Fibroblast of lung (primary cell): ENCODE measurements around the gene NATD1. TPM values are rescaled to one million over a fixed set of nuclear protein-coding genes. Genes with fewer than 3 reads are reported as not detected.

ENCODE experiments used
- DNase-seq, 2 donors: peaks; one replicate each; pipeline versions ENCODE4 v3.0.0 to v3.0.0-alpha.2; 2010; ENCODE audit warnings: low read depth in 2 of 2
- H2AFZ ChIP-seq: 2 replicates; pipeline ENCODE4 v1.5.1; 2012; ENCODE audit warnings: low read length, control low read depth, inconsistent platforms
- H3K27ac ChIP-seq: 2 replicates; pipeline ENCODE4 v1.5.1; 2011; ENCODE audit warnings: low read length, control low read depth; ENCODE audit not compliant: insufficient read depth
- H3K27me3 ChIP-seq: 2 replicates; pipeline ENCODE4 v1.5.1; 2011; ENCODE audit warnings: mild to moderate bottlenecking, low read length; ENCODE audit not compliant: control insufficient read depth, insufficient read depth
- H3K36me3 ChIP-seq: 2 replicates; pipeline ENCODE4 v1.5.1; 2011; ENCODE audit warnings: low read length; ENCODE audit not compliant: control insufficient read depth, insufficient read depth
- H3K4me1 ChIP-seq: 2 replicates; pipeline ENCODE4 v1.5.1; 2011; ENCODE audit warnings: low read length; ENCODE audit not compliant: control insufficient read depth, insufficient read depth; ENCODE audit errors: extremely low read depth
- H3K4me2 ChIP-seq: 2 replicates; pipeline ENCODE4 v1.5.1; 2011; ENCODE audit warnings: low read length, control low read depth; ENCODE audit not compliant: insufficient read depth; ENCODE audit errors: extremely low read depth
- H3K4me3 ChIP-seq, 4 experiments: fragments of 200-600 bp in 1 of 4; sonication (generic) in 1 of 4; replicated peaks in 1 of 4; 2 replicates each; pipeline ENCODE4 v1.5.1; 2011 to 2016; ENCODE audit warnings: low read length in 4 of 4, low read depth in 3 of 4, mild to moderate bottlenecking in 3 of 4, control low read depth in 2 of 4, inconsistent platforms in 1 of 4, mixed read lengths in 1 of 4; ENCODE audit not compliant: insufficient read depth in 1 of 4; ENCODE audit errors: control extremely low read depth in 1 of 4
- H3K79me2 ChIP-seq: 2 replicates; pipeline ENCODE4 v1.5.1; 2012; ENCODE audit warnings: mild to moderate bottlenecking, low read length, inconsistent platforms; ENCODE audit not compliant: control insufficient read depth, insufficient read depth
- H3K9ac ChIP-seq: 2 replicates; pipeline ENCODE4 v1.5.1; 2011; ENCODE audit warnings: mild to moderate bottlenecking, low read length, control low read depth; ENCODE audit not compliant: insufficient read depth
- H3K9me3 ChIP-seq: 2 replicates; pipeline ENCODE4 v1.5.1; 2012; ENCODE audit warnings: low read depth, low read length; ENCODE audit not compliant: control insufficient read depth, insufficient read depth
- H4K20me1 ChIP-seq: 2 replicates; pipeline ENCODE4 v1.5.1; 2011; ENCODE audit warnings: low read length; ENCODE audit not compliant: control insufficient read depth, insufficient read depth; ENCODE audit errors: extremely low read depth
- CTCF ChIP-seq, 2 donors: IDR thresholded peaks in 1 of 2; conservative IDR thresholded peaks in 1 of 2; 1 replicate in 1 of 2; 2 replicates in 1 of 2; pipeline ENCODE4 v1.5.1; 2011 to 2012; ENCODE audit warnings: low read length in 2 of 2, control low read depth in 1 of 2, inconsistent platforms in 1 of 2, low read depth in 1 of 2, mild to moderate bottlenecking in 1 of 2
- EZH2 ChIP-seq: IDR thresholded peaks from 2 replicates; pipeline ENCODE4 v1.5.1; 2012; ENCODE audit warnings: low read length, control low read depth, mild to moderate bottlenecking; ENCODE audit errors: missing control alignments
- polyA plus RNA-seq, 2 donors: library from polyadenylated mRNA; depleted of rRNA in 1 of 2; stranded (reverse) in 1 of 2; unstranded in 1 of 2; fragments of >200 nt; gene quantifications; 2 replicates each; pipeline ENCODE4 v1.2.1, GENCODE V29; 2011 to 2012; ENCODE audit warnings: missing spikeins in 1 of 2
- total RNA-seq: library from RNA; depleted of rRNA; stranded (reverse); fragments of >200 nt; gene quantifications from 2 replicates; pipeline ENCODE4 v1.2.1, GENCODE V29; 2014

The NATD1 gene
- total and polyA plus RNA-seq, 2 donors (not counting 1 experiment from before 2014, with no cell fraction given): 5.6 to 9.2 TPM

- H3K27me3 ChIP-seq: no peaks in the 10 kb centered on the region
- TF ChIP-seq EZH2 (no peak), CTCF (conservative IDR thresholded peaks at IDR 0.05 in 1 of 2, IDR thresholded peaks at IDR 0.05 in 1 of 2; ENCODE audit: low read depth in 1 of 2, low read length in 2 of 2) (no peak)
- no peaks in the 10 kb centered on the region for H3K9me3 ChIP-seq
- peak overlapping the region; percentile 26 to 59 (median 38) for H3K4me3 ChIP-seq
- peak; percentile 58 for DNase-seq
- H3K36me3 ChIP-seq: peaks cover 4% of the 10 kb centered on the region
- peaks cover 41% of the 10 kb centered on the region for H3K4me1 ChIP-seq
- H4K20me1 ChIP-seq: peaks cover 2% of the 10 kb centered on the region
- H3K79me2 ChIP-seq: peaks cover 38% of the 10 kb centered on the region
- peak overlapping the region; percentile 96 for H3K27ac ChIP-seq
- H3K9ac ChIP-seq: peak overlapping the region; percentile 68
- H3K4me2 ChIP-seq: peak overlapping the region; percentile 61
- no peak overlapping the region for H2AFZ ChIP-seq
Measured at GRCh38 chr17:21283482-21284318, 30.5 kb upstream of the NATD1 start.

GRCh38 chr17:21282850-21283249 is 29.6 kb upstream of the NATD1 start:
- H3K4me3 ChIP-seq: no peak overlapping the region
- TF ChIP-seq EZH2 (no peak), CTCF (conservative IDR thresholded peaks at IDR 0.05 in 1 of 2, IDR thresholded peaks at IDR 0.05 in 1 of 2; ENCODE audit: low read depth in 1 of 2, low read length in 2 of 2) (no peak)
- H3K36me3 ChIP-seq: peaks cover 4% of the 10 kb centered on the region
- H3K27me3 ChIP-seq: no peaks in the 10 kb centered on the region
- H3K9ac ChIP-seq: no peak overlapping the region
- peaks cover 34% of the 10 kb centered on the region for H3K4me1 ChIP-seq
- peaks cover 30% of the 10 kb centered on the region for H3K79me2 ChIP-seq
- no peak overlapping the region for H2AFZ ChIP-seq
- H3K4me2 ChIP-seq: peak overlapping the region; percentile 7
- no peak for DNase-seq
- H4K20me1 ChIP-seq: peaks cover 2% of the 10 kb centered on the region
- H3K9me3 ChIP-seq: no peaks in the 10 kb centered on the region
- peak overlapping the region; percentile 96 for H3K27ac ChIP-seq

- no peak overlapping the region for H3K4me2 ChIP-seq
- no peak overlapping the region for H3K4me3 ChIP-seq
- no peak overlapping the region for H2AFZ ChIP-seq
- peak; percentile 93 to 97 for DNase-seq
- H3K36me3 ChIP-seq: peaks cover 3% of the 10 kb centered on the region
- H3K79me2 ChIP-seq: peaks cover 24% of the 10 kb centered on the region
- H3K4me1 ChIP-seq: peaks cover 29% of the 10 kb centered on the region
- no peaks in the 10 kb centered on the region for H3K9me3 ChIP-seq
- H3K27ac ChIP-seq: peak overlapping the region; percentile 96
- H3K9ac ChIP-seq: no peak overlapping the region
- TF ChIP-seq CTCF (conservative IDR thresholded peaks at IDR 0.05 in 1 of 2, IDR thresholded peaks at IDR 0.05 in 1 of 2; ENCODE audit: low read depth in 1 of 2, low read length in 2 of 2) (no peak), EZH2 (no peak)
- H3K27me3 ChIP-seq: no peaks in the 10 kb centered on the region
- peaks cover 2% of the 10 kb centered on the region for H4K20me1 ChIP-seq
Measured at GRCh38 chr17:21282231-21282630, 29.0 kb upstream of the NATD1 start.
